Vagina (tissue), 2 donors: ENCODE measurements around the gene AIG1. TPM values are rescaled to one million over a fixed set of nuclear protein-coding genes. Genes with fewer than 3 reads are reported as not detected.
"Not testable (repeated sequence)": the region's sequence is repeated elsewhere in the genome, so short reads cannot be mapped to it uniquely, and the experiment has no call there.

Experiments
- DNase-seq, 2 donors: peaks; one replicate each; pipeline ENCODE4 v3.0.0-alpha.2; 2017; ENCODE audit errors: extremely low spot score in 2 of 2
- H3K27ac ChIP-seq: fragments of 200-600 bp; sonication (generic); one replicate; pipeline ENCODE4 v1.5.1; 2019
- H3K27me3 ChIP-seq: fragments of 200-600 bp; sonication (generic); one replicate; pipeline ENCODE4 v1.5.1; 2019
- H3K36me3 ChIP-seq, 2 donors: fragments of 200-600 bp; sonication (generic); one replicate each; pipeline ENCODE4 v1.5.1; 2017 to 2019
- H3K4me1 ChIP-seq: fragments of 200-600 bp; sonication (generic); one replicate; pipeline ENCODE4 v1.5.1; 2019
- H3K4me3 ChIP-seq, 2 donors: fragments of 200-600 bp; sonication (generic); 1 replicate in 1 of 2; 2 replicates in 1 of 2; pipeline ENCODE4 v1.5.1; 2016 to 2019
- H3K9me3 ChIP-seq: fragments of 200-600 bp; sonication (generic); one replicate; pipeline ENCODE4 v1.5.1; 2019
- POLR2A ChIP-seq, 2 donors: fragments of 450-650 bp; IDR thresholded peaks; one replicate each; pipeline ENCODE4 v1.6.1; 2017; ENCODE audit warnings: antibody characterized with exemption in 2 of 2, mild to moderate bottlenecking in 2 of 2, moderate library complexity in 2 of 2
- POLR2AphosphoS5 ChIP-seq, 2 donors: sonication (generic); formaldehyde crosslinking; IDR thresholded peaks; one replicate each; pipeline ENCODE4 v1.9.0; 2017; ENCODE audit warnings: antibody characterized with exemption in 2 of 2, mild to moderate bottlenecking in 2 of 2, low read depth in 1 of 2; ENCODE audit not compliant: insufficient read depth in 1 of 2
- intact Hi-C: fragments of 100-400 bp; cut with DNase I; formaldehyde crosslinking; loops from one replicate; pipeline ENCODE4 v1.15.1; 2023
- total RNA-seq: library from RNA; depleted of rRNA; stranded (reverse); fragments of >200 nt; gene quantifications from one replicate; pipeline ENCODE4 v1.2.3, GENCODE V29; 2016
- TF ChIP-seq, protein P1 (sequence below), 3 experiments: fragments of 450-650 bp in 2 of 3; fragments of 200-600 bp in 1 of 3; sonication (generic) in 1 of 3; IDR thresholded peaks; one replicate each; pipeline ENCODE4 v1.5.1; 2017 to 2019; ENCODE audit warnings: antibody characterized with exemption in 3 of 3, mild to moderate bottlenecking in 2 of 3, moderate library complexity in 2 of 3

AIG1 gene
- total RNA-seq, 1 donor from 2014 or later: 22.3 TPM

DNA sequence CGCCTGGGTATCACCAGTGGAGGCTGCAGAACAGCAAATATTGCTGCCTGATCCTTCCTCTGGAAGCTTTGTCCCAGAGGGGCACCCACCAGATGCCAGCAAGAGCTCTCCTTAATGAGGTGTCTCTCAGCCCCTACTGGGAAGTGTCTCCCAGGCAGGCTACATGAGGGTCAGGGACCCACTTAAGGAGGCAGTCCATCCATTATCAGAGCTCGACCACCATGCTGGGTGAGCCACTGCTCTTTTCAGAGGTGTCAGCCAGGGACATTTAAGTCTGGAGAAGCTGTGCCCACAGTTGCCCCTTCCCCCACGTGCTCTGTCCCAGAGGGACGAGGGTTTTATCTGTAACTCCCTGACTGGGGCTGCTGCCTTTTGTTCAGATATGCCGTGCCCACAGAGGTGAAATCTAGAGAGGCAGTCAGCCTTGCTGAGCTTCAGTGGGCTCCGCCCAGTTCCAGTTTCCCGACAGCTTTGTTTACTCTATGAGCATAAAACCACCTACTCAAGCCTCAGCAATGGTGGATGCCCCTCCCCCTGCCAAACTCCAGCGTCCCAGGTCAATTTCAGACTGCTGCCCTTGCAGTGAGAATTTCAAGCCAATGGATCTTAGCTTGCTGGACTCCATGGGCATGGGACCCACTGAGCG is 25.9 kb upstream of the AIG1 start:
- intact Hi-C loops: no loop called here

DNA sequence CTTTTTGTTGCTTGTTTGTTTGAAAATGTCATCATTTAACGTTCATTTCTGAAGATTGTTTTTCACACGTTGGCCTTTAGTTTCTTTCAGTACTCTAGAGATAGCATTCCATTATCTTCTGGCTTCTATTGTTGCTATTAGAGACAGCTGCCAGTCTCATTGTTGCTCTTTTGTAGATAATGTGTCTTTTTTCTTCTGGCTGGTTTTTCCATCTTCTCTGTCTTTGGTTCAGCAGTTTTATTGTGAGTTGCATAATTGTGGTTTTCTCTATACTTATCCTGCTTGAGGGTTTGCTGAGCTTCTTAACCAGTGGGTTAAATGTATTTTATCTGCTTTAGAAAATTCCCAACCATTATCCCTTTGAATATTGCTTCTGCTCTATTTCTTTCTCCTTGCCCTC is 23.2 kb upstream of the AIG1 start:
- TF ChIP-seq POLR2AphosphoS5 (IDR thresholded peaks at IDR 0.05; ENCODE audit: insufficient read depth in 1 of 2, low read depth in 1 of 2) (no peak), POLR2A (IDR thresholded peaks at IDR 0.05) (no peak)
- TF ChIP-seq, protein P1, sequence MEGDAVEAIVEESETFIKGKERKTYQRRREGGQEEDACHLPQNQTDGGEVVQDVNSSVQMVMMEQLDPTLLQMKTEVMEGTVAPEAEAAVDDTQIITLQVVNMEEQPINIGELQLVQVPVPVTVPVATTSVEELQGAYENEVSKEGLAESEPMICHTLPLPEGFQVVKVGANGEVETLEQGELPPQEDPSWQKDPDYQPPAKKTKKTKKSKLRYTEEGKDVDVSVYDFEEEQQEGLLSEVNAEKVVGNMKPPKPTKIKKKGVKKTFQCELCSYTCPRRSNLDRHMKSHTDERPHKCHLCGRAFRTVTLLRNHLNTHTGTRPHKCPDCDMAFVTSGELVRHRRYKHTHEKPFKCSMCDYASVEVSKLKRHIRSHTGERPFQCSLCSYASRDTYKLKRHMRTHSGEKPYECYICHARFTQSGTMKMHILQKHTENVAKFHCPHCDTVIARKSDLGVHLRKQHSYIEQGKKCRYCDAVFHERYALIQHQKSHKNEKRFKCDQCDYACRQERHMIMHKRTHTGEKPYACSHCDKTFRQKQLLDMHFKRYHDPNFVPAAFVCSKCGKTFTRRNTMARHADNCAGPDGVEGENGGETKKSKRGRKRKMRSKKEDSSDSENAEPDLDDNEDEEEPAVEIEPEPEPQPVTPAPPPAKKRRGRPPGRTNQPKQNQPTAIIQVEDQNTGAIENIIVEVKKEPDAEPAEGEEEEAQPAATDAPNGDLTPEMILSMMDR (IDR thresholded peaks at IDR 0.05): no peak
- no peaks in the 10 kb centered on the region for H3K4me1 ChIP-seq
- DNase-seq: no peak
- no peaks in the 10 kb centered on the region for H3K9me3 ChIP-seq
- H3K4me3 ChIP-seq: no peak overlapping the region
- intact Hi-C loops: no loop called here
- no peaks in the 10 kb centered on the region for H3K36me3 ChIP-seq
- H3K27ac ChIP-seq: no peak overlapping the region
- H3K27me3 ChIP-seq: no peaks in the 10 kb centered on the region

More for the DNA sequence above, 25.9 kb upstream of the AIG1 start:
- H3K4me1 ChIP-seq: no peaks in the 10 kb centered on the region
- no peaks in the 10 kb centered on the region for H3K27me3 ChIP-seq
- no peak overlapping the region for H3K27ac ChIP-seq
- no peaks in the 10 kb centered on the region for H3K9me3 ChIP-seq
- TF ChIP-seq POLR2A (IDR thresholded peaks at IDR 0.05) (no peak), POLR2AphosphoS5 (IDR thresholded peaks at IDR 0.05; ENCODE audit: insufficient read depth in 1 of 2, low read depth in 1 of 2) (no peak)
- TF ChIP-seq, protein P1 (IDR thresholded peaks at IDR 0.05): no peak
- DNase-seq: no peak
- H3K36me3 ChIP-seq: no peaks in the 10 kb centered on the region
- H3K4me3 ChIP-seq: no peak overlapping the region

DNA sequence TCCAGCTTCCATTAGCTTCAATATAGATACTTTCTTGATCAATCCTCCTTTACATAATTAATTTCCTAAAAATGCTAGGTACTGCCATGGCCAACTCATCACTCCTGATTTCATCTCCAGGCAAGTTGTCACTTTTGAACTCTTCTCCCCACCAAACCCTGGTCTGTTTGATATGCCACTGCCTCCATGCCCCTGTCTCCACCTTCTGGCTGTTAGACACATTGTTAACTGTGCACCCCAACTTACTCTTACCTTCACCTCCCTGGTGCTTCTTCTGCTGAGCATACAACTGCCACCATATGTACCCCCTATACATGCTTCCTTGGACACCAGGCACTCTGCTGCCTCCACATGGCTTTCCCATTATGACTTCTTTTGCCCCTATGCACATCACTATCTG is 21.9 kb upstream of the AIG1 start:
- DNase-seq: no peak
- no peaks in the 10 kb centered on the region for H3K9me3 ChIP-seq
- H3K36me3 ChIP-seq: no peaks in the 10 kb centered on the region
- no peaks in the 10 kb centered on the region for H3K27me3 ChIP-seq
- H3K4me1 ChIP-seq: no peaks in the 10 kb centered on the region
- TF ChIP-seq, protein P1 (IDR thresholded peaks at IDR 0.05): no peak
- TF ChIP-seq POLR2A (IDR thresholded peaks at IDR 0.05): no peak
- intact Hi-C loops: no loop called here
- no peak overlapping the region for H3K27ac ChIP-seq
- no peak overlapping the region for H3K4me3 ChIP-seq

DNA sequence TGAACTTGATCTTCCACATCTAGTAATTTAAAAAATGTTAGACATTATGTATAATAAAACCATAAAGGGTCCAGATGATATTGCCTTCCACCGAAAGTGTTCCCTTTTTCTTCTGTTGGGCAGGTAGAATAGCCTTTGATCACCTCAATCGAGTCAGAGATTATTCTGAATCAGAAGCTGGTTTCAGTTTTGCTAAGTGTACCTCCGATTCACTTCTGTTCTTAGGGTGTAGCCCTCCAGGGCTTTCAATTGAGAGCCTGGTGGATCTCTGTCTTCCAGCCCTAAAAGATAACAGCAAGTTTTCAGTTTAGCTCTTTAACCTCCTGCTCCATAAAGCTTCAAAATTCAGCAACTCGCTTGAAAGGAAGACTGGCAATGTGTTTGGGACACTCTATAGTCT is 21.1 kb upstream of the AIG1 start:
- Histone ChIP-seq H3K4me1 (no peaks in the 10 kb centered on the region), H3K27me3 (no peaks in the 10 kb centered on the region), H3K36me3 (no peaks in the 10 kb centered on the region), H3K27ac (no peak overlapping the region), H3K4me3 (no peak overlapping the region), H3K9me3 (no peaks in the 10 kb centered on the region)
- TF ChIP-seq, protein P1 (IDR thresholded peaks at IDR 0.05): no peak
- TF ChIP-seq POLR2A (IDR thresholded peaks at IDR 0.05) (no peak), POLR2AphosphoS5 (IDR thresholded peaks at IDR 0.05; ENCODE audit: insufficient read depth in 1 of 2, low read depth in 1 of 2) (no peak)
- intact Hi-C loops: no loop called here
- DNase-seq: no peak

DNA sequence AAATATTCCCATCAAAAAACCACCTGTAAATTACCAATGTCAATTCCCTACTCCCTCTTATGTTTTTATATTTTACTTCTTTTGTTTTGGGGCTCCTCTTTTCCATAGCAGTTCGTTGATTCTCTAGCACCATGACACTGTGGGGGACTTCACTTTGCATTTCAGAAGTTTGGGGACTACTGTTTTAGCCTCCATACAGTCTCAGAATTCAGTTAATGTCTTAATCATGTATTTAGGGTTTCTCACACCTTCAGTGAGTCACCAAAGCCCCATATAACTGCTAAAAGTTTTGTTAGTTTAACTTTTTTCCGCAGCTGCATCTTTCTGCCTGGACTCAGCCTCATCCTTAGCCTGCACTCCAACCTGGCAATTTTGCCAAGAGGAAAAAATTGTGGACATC is 20.7 kb upstream of the AIG1 start:
- H3K9me3 ChIP-seq: no peaks in the 10 kb centered on the region
- no peaks in the 10 kb centered on the region for H3K36me3 ChIP-seq
- no peak for TF ChIP-seq POLR2AphosphoS5 (IDR thresholded peaks at IDR 0.05; ENCODE audit: insufficient read depth in 1 of 2, low read depth in 1 of 2)
- TF ChIP-seq, protein P1 (IDR thresholded peaks at IDR 0.05): no peak
- no peak overlapping the region for H3K4me3 ChIP-seq
- intact Hi-C loops: no loop called here
- H3K4me1 ChIP-seq: no peaks in the 10 kb centered on the region
- no peak for DNase-seq
- H3K27ac ChIP-seq: no peak overlapping the region
- H3K27me3 ChIP-seq: no peaks in the 10 kb centered on the region

DNA sequence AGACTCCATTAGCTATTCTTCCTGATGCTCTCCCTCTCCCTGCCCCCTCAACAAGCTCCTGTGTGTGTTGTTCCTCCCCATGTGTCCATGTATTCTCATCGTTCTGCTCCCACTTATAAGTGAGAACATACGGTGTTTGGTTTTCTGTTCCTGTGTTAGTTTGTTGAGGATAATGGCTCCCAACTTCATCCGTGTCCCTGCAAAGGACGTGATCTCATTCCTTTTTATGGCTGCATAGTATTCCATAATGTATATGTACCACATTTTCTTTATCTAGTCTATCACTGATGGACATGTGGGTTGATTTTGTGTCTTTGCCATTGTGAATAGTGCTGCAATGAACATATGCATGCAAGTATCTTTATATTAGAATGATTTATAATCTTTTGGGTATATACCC is 16.3 kb upstream of the AIG1 start:
- H3K9me3 ChIP-seq, H3K27me3 ChIP-seq, H3K4me1 ChIP-seq, DNase-seq, H3K36me3 ChIP-seq, H3K27ac ChIP-seq, H3K4me3 ChIP-seq, intact Hi-C loops: not testable (repeated sequence)
